Activated CD8-positive, alpha-beta T cell treated with anti-CD3 and anti-CD28 coated beads for 36 hours (primary cell): ENCODE measurements around the gene TATDN3. TPM values are rescaled to one million over a fixed set of nuclear protein-coding genes. Genes with fewer than 3 reads are reported as not detected.
A peak's percentile ranks its signal among the peaks of the same experiment; 100 is the strongest.

Source experiments
- ATAC-seq: fragments of 200-7000 bp; cut with Tn5 transposase; one replicate; pipeline ENCODE4 v1.10.0; 2021; ENCODE audit warnings: mild to moderate bottlenecking, moderate library complexity
- CTCF ChIA-PET: fragments of 350-600 bp; sonication (Branson Sonifier 250); formaldehyde crosslinking; loops from one replicate; lab custom pipeline; 2021; ENCODE audit warnings: antibody characterized with exemption; lab: Charles Lee
- POLR2A ChIA-PET: fragments of 350-600 bp; sonication (Branson Sonifier 250); formaldehyde crosslinking; loops from one replicate; lab custom pipeline; 2021; ENCODE audit warnings: antibody characterized with exemption; lab: Charles Lee
- DNase-seq: peaks from one replicate; pipeline ENCODE4 v3.0.0-alpha.2; 2020
- H3K27ac Mint-ChIP-seq: one replicate; pipeline ENCODE4 v1.8.0; 2021; ENCODE audit warnings: mild to moderate bottlenecking, mixed read lengths
- H3K27me3 Mint-ChIP-seq: one replicate; pipeline ENCODE4 v1.8.0; 2021; ENCODE audit warnings: mixed read lengths
- H3K36me3 Mint-ChIP-seq: one replicate; pipeline ENCODE4 v1.8.0; 2021; ENCODE audit warnings: low read depth, mixed read lengths
- H3K4me1 Mint-ChIP-seq: one replicate; pipeline ENCODE4 v1.8.0; 2021; ENCODE audit warnings: low read depth, mixed read lengths
- H3K4me3 Mint-ChIP-seq: one replicate; pipeline ENCODE4 v1.8.0; 2021; ENCODE audit warnings: mild to moderate bottlenecking, moderate library complexity, mixed read lengths
- H3K9me3 Mint-ChIP-seq: one replicate; pipeline ENCODE4 v1.8.0; 2021; ENCODE audit warnings: mixed read lengths
- CTCF ChIP-seq: fragments of 200-600 bp; IDR thresholded peaks from one replicate; pipeline ENCODE4 v1.8.0; 2022; ENCODE audit warnings: antibody characterized with exemption, mild to moderate bottlenecking
- intact Hi-C: fragments of 100-400 bp; cut with micrococcal nuclease; formaldehyde crosslinking; loops from one replicate; pipeline ENCODE4 v1.10.0; 2022
- total RNA-seq, 2 experiments: library from RNA; stranded (reverse); gene quantifications; one replicate each; pipeline ENCODE4 v1.2.3, GENCODE V29; 2021

Gene TATDN3
- total RNA-seq, 2 experiments from 2014 or later = 17.4 to 24.2 TPM

DNA sequence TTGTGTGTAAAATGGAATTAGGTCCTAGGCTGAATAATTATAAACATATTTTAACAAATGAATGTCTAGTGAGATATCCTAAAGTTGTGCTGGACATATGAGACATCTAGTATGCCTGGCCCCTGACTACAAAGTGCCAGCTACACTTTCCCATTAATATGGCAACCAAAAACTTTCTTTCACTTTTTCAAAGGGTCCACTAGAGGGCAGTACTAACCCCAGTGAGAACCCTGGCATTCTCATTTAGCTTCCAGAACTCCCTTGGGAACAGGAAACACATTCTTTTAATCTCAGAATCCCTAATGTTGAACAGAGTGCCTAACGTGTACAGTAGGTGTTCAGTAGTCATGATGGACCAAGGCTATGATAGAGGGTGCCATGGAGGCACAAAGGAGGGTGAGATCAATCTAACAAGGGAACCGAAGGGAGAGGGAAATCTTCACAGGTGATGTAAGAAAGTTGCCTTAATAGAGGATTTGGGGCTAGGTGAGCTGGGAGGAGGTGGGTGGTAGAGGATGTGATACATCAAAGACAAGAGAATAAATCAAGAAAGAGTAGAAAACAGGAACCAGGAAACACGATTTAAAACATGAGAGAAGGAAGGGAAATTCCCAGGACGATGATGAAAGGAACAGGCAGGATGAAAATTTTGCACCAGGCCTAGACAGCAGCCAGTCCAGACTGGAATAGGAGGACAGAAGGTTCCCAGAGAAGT, 41.7 kb upstream of the TATDN3 start:
- Mint-ChIP-seq H3K27ac (peak overlapping the region; percentile 74), H3K4me1 (peaks cover 53% of the 10 kb centered on the region), H3K27me3 (no peaks in the 10 kb centered on the region), H3K9me3 (no peaks in the 10 kb centered on the region), H3K36me3 (peaks cover 2% of the 10 kb centered on the region), H3K4me3 (peak overlapping the region; percentile 18)
- ATAC-seq (peak; percentile 35), DNase-seq (no peak)
- peak; percentile 70 for TF ChIP-seq CTCF
- POLR2A ChIA-PET = interaction anchor here (1.1 to 1.4 kb wide), 4 partner anchors 9 to 49 kb away, joined by 3 to 4 read pairs (median 3); no protein-coding TSS in a partner anchor
- intact Hi-C loops = loop anchor here (1.0 to 5.0 kb wide), 2 partner anchors 20 to 48 kb away; no protein-coding TSS in a partner anchor
- CTCF ChIA-PET = interaction anchor here (0.8 to 3.7 kb wide), 28 partner anchors 9 to 294 kb away, joined by 3 to 48 read pairs (median 4); partner anchors contain the start of genes BATF3, NSL1 and TATDN3

DNA sequence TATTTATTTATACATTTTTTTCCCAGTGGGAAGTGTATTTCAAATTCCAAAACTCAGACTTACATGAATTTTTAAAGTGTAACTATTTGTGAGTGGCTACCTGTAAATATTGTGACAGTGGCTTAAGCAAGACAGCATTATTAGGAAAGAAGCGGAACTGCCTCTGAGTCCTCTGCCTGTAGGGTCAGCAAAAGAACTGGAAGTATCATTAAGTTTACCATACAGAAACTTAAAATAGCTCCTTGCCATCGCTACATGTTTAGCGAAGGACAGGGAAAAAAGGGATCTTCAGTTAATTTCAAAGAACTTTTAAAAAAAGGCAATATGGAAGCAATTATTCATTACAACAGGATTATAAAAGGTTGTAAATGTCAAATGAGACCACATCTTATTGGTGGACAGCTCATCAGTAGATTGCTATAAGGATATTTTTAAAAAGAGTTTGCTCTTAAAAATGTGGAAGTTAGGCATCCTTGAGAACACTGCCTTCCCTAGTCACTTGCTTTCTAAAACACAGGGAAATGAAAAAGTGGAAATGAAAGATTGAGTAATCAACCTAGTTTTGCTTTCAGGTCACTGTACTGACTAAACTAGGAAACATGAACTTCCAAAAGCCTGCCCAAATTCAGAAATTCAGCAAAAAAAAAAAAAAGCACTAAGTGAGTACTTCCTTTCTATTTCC, 39.3 kb upstream of the TATDN3 start:
- Mint-ChIP-seq H3K4me3 (no peak overlapping the region), H3K27ac (no peak overlapping the region)

DNA sequence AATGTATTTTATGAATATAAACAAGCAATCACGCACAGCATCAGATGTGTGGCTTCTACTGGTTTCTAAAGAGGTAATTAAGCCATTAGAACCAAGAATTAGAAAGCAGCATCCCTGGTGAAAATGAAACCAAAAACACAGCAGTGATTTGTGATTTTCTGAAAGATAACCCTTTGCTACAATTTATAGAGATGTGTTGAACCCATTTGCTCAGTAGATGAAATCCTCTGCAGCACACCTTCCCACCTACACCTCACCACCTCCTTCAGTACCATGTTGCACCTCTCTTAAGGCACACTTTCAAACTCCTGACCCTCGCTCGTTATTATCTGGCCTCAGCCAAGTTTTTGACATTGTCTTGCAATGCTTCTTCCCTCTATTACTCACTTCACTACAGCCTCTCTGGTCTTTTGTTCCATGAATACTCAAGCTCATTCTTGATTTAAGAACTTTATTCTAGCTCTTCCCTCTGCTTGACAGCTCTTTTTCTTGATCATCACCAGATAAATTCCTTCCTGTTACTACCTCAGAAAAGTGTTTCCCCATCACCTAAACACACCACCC, 38.7 kb upstream of the TATDN3 start:
- peaks cover 45% of the 10 kb centered on the region for H3K4me1 Mint-ChIP-seq

More for the DNA sequence above, 39.3 kb upstream of the TATDN3 start:
- no peaks in the 10 kb centered on the region for H3K27me3 Mint-ChIP-seq
- no peak for TF ChIP-seq CTCF
- no peaks in the 10 kb centered on the region for H3K9me3 Mint-ChIP-seq
- intact Hi-C loops = loop anchor here (5.0 kb wide), 1 partner anchor 50 kb away; no protein-coding TSS in a partner anchor
- H3K4me1 Mint-ChIP-seq = peaks cover 45% of the 10 kb centered on the region
- ChIA-PET POLR2A (no interaction called here), CTCF (interaction anchor here (0.9 to 3.7 kb wide), 10 partner anchors 10 to 87 kb away, joined by 3 to 48 read pairs (median 7); no protein-coding TSS in a partner anchor)
- H3K36me3 Mint-ChIP-seq = peaks cover 4% of the 10 kb centered on the region
- ATAC-seq (peak; percentile 56), DNase-seq (no peak)

GRCh38 chr1:212753749-212754148, 37.9 kb upstream of the TATDN3 start:
- Mint-ChIP-seq H3K27ac (peak overlapping the region; percentile 19), H3K27me3 (no peaks in the 10 kb centered on the region), H3K36me3 (peaks cover 4% of the 10 kb centered on the region), H3K4me3 (no peak overlapping the region), H3K9me3 (no peaks in the 10 kb centered on the region), H3K4me1 (peaks cover 45% of the 10 kb centered on the region)
- ChIA-PET POLR2A (interaction anchor here (0.6 to 1.2 kb wide), 3 partner anchors 9 to 37 kb away, joined by 3 read pairs; no protein-coding TSS in a partner anchor), CTCF (interaction anchor here (0.8 to 2.4 kb wide), 9 partner anchors 8 to 146 kb away, joined by 3 to 13 read pairs (median 3); partner anchors contain the start of gene ATF3)
- no peak for TF ChIP-seq CTCF
- ATAC-seq (no peak), DNase-seq (no peak)
- intact Hi-C loops = loop anchor here (5.0 kb wide), 1 partner anchor 51 kb away; no protein-coding TSS in a partner anchor

More for the DNA sequence above, 38.7 kb upstream of the TATDN3 start:
- intact Hi-C loops = loop anchor here (5.0 kb wide), 1 partner anchor 51 kb away; no protein-coding TSS in a partner anchor
- no peak for DNase-seq
- peaks cover 4% of the 10 kb centered on the region for H3K36me3 Mint-ChIP-seq
- peak overlapping the region; percentile 2 for H3K4me3 Mint-ChIP-seq
- CTCF ChIA-PET = interaction anchor here (0.9 to 2.5 kb wide), 9 partner anchors 10 to 145 kb away, joined by 3 to 13 read pairs (median 6); partner anchors contain the start of gene ATF3
- H3K27ac Mint-ChIP-seq = peak overlapping the region; percentile 6
- POLR2A ChIA-PET = interaction anchor here (0.6 to 1.2 kb wide), 3 partner anchors 10 to 38 kb away, joined by 3 read pairs; no protein-coding TSS in a partner anchor
- no peaks in the 10 kb centered on the region for H3K9me3 Mint-ChIP-seq
- peak; percentile 70 for ATAC-seq
- no peak for TF ChIP-seq CTCF
- no peaks in the 10 kb centered on the region for H3K27me3 Mint-ChIP-seq
